IPS DF 4.7 (cell line): ENCODE results near the gene S1PR1.

Experiments
- DNase-seq: peaks from one replicate; pipeline ENCODE4 v3.0.0-alpha.2; 2013; ENCODE audit warnings: low spot score; ENCODE audit errors: extremely low read depth

S1PR1 gene

GRCh38 chr1:101278845-101279244 is 42.0 kb downstream of the S1PR1 start:
- no peak for DNase-seq

GRCh38 chr1:101280049-101280592 is 43.3 kb downstream of the S1PR1 start:
- no peak for DNase-seq

GRCh38 chr1:101280942-101281654 is 44.3 kb downstream of the S1PR1 start:
- DNase-seq: no peak

GRCh38 chr1:101281751-101282150 is 44.9 kb downstream of the S1PR1 start:
- DNase-seq: no peak

GRCh38 chr1:101282314-101283038 is 45.7 kb downstream of the S1PR1 start:
- DNase-seq: no peak

GRCh38 chr1:101283443-101283842 is 46.6 kb downstream of the S1PR1 start:
- DNase-seq: no peak

- no peak for DNase-seq
These were observed 47.2 kb downstream of the S1PR1 start for GRCh38 chr1:101284021-101284420.

- no peak for DNase-seq
These were observed 47.9 kb downstream of the S1PR1 start for GRCh38 chr1:101284622-101285218.

GRCh38 chr1:101285922-101286570 is 49.2 kb downstream of the S1PR1 start:
- DNase-seq: no peak

GRCh38 chr1:101288491-101288944 is 51.7 kb downstream of the S1PR1 start:
- DNase-seq: peak; percentile 33

- DNase-seq: no peak
These were observed 53.5 kb downstream of the S1PR1 start for GRCh38 chr1:101290119-101290921.
